GM18858 (cell line): ENCODE measurements around the gene CACNB3.

Experiments used
- ATAC-seq: cut with Tn5 transposase; IDR thresholded peaks from one replicate; pipeline ENCODE4 v1.9.1; 2021; ENCODE audit not compliant: unreplicated experiment

Gene CACNB3

GRCh38 chr12:48788524-48788853, 29.8 kb upstream of the CACNB3 start:
- ATAC-seq: no peak

- no peak for ATAC-seq
Observed at GRCh38 chr12:48788854-48789775, 29.2 kb upstream of the CACNB3 start, which contains the start of gene ADCY6. ADCY6 (minus strand) TSS chr12:48789089; CDS start chr12:48783434, 5,655 bp downstream.

- ATAC-seq: no peak
Observed at GRCh38 chr12:48789858-48790326, 28.4 kb upstream of the CACNB3 start.

- no peak for ATAC-seq
Observed at GRCh38 chr12:48793696-48794095, 24.6 kb upstream of the CACNB3 start.

- ATAC-seq: no peak
Observed at GRCh38 chr12:48794870-48795269, 23.4 kb upstream of the CACNB3 start.

GRCh38 chr12:48795550-48796455, 22.5 kb upstream of the CACNB3 start:
- no peak for ATAC-seq

- no peak for ATAC-seq
Observed at GRCh38 chr12:48796976-48797375, 21.3 kb upstream of the CACNB3 start.

GRCh38 chr12:48800457-48800856, 17.8 kb upstream of the CACNB3 start:
- no peak for ATAC-seq

GRCh38 chr12:48800971-48801370, 17.3 kb upstream of the CACNB3 start:
- ATAC-seq: no peak

- ATAC-seq: no peak
Observed at GRCh38 chr12:48803675-48804074, 14.6 kb upstream of the CACNB3 start.

GRCh38 chr12:48807981-48808380, 10.3 kb upstream of the CACNB3 start:
- ATAC-seq: no peak

GRCh38 chr12:48810903-48811431, 7.3 kb upstream of the CACNB3 start:
- no peak for ATAC-seq

GRCh38 chr12:48811437-48812090, 6.7 kb upstream of the CACNB3 start:
- ATAC-seq: no peak

- ATAC-seq: no peak
Observed at GRCh38 chr12:48812389-48812788, 5.9 kb upstream of the CACNB3 start.

GRCh38 chr12:48813465-48814261, 4.6 kb upstream of the CACNB3 start:
- no peak for ATAC-seq

- ATAC-seq: peak; percentile 63
Observed at GRCh38 chr12:48814262-48815125, 3.8 kb upstream of the CACNB3 start.

- ATAC-seq: no peak
Observed at GRCh38 chr12:48815126-48816110, 2.9 kb upstream of the CACNB3 start.
